Measurements from ENCODE around the gene RFC4.

The RFC4 gene

DNA sequence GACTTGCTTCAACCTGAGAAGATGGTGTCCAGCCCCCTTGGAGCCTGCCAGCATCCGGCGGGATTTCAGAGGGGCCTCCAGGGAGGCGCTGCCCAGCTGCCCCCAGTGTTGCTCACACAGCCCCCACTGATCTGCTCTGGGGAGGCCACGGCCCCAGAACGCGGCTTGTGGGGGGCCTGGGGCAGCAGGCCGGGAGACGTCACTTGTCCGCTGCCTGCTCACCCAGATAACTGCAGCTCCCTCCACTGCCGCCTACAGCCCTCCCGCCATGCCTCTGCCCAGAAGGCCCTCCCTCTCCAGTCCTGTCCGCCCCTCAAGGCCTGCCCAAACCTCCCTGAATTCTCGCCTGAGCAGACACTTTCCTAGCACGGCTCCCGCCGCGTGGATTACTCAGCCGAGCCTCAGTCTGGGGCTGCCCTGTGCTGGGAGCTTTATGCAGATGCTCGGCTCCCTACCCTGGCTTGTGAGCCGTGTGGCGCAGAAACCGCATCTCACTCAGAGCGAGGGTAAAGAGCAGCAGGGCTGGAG lies 19.1 kb upstream of the RFC4 start (continued):
- no peak for TF ChIP-seq ZNF146 (tag by site-specific recombination; IDR thresholded peaks at IDR 0.05)
- TF ChIP-seq KLF8 (tag by site-specific recombination; IDR thresholded peaks at IDR 0.05), result no peak
- no peak for TF ChIP-seq ZFP41 (tag by site-specific recombination; IDR thresholded peaks at IDR 0.05; ENCODE audit: borderline replicate concordance)
- TF ChIP-seq, protein P1, sequence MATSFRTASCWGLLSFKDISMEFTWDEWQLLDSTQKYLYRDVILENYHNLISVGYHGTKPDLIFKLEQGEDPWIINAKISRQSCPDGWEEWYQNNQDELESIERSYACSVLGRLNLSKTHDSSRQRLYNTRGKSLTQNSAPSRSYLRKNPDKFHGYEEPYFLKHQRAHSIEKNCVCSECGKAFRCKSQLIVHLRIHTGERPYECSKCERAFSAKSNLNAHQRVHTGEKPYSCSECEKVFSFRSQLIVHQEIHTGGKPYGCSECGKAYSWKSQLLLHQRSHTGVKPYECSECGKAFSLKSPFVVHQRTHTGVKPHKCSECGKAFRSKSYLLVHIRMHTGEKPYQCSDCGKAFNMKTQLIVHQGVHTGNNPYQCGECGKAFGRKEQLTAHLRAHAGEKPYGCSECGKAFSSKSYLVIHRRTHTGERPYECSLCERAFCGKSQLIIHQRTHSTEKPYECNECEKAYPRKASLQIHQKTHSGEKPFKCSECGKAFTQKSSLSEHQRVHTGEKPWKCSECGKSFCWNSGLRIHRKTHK (tag by site-specific recombination; IDR thresholded peaks at IDR 0.05), result no peak
- TF ChIP-seq ZNF10 (tag by site-specific recombination; IDR thresholded peaks at IDR 0.05), result no peak
- TF ChIP-seq, protein P2, sequence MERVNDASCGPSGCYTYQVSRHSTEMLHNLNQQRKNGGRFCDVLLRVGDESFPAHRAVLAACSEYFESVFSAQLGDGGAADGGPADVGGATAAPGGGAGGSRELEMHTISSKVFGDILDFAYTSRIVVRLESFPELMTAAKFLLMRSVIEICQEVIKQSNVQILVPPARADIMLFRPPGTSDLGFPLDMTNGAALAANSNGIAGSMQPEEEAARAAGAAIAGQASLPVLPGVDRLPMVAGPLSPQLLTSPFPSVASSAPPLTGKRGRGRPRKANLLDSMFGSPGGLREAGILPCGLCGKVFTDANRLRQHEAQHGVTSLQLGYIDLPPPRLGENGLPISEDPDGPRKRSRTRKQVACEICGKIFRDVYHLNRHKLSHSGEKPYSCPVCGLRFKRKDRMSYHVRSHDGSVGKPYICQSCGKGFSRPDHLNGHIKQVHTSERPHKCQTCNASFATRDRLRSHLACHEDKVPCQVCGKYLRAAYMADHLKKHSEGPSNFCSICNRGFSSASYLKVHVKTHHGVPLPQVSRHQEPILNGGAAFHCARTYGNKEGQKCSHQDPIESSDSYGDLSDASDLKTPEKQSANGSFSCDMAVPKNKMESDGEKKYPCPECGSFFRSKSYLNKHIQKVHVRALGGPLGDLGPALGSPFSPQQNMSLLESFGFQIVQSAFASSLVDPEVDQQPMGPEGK (tag by site-specific recombination; IDR thresholded peaks at IDR 0.05), result peak; percentile 74
- no peak for TF ChIP-seq ZNF530 (tag by site-specific recombination; IDR thresholded peaks at IDR 0.05; ENCODE audit: low read depth)
- no peak for TF ChIP-seq ZNF132 (tag by site-specific recombination; IDR thresholded peaks at IDR 0.05; ENCODE audit: borderline replicate concordance)
- no peak for TF ChIP-seq ZNF768 (tag by site-specific recombination; IDR thresholded peaks at IDR 0.05)
- TF ChIP-seq, protein P3, sequence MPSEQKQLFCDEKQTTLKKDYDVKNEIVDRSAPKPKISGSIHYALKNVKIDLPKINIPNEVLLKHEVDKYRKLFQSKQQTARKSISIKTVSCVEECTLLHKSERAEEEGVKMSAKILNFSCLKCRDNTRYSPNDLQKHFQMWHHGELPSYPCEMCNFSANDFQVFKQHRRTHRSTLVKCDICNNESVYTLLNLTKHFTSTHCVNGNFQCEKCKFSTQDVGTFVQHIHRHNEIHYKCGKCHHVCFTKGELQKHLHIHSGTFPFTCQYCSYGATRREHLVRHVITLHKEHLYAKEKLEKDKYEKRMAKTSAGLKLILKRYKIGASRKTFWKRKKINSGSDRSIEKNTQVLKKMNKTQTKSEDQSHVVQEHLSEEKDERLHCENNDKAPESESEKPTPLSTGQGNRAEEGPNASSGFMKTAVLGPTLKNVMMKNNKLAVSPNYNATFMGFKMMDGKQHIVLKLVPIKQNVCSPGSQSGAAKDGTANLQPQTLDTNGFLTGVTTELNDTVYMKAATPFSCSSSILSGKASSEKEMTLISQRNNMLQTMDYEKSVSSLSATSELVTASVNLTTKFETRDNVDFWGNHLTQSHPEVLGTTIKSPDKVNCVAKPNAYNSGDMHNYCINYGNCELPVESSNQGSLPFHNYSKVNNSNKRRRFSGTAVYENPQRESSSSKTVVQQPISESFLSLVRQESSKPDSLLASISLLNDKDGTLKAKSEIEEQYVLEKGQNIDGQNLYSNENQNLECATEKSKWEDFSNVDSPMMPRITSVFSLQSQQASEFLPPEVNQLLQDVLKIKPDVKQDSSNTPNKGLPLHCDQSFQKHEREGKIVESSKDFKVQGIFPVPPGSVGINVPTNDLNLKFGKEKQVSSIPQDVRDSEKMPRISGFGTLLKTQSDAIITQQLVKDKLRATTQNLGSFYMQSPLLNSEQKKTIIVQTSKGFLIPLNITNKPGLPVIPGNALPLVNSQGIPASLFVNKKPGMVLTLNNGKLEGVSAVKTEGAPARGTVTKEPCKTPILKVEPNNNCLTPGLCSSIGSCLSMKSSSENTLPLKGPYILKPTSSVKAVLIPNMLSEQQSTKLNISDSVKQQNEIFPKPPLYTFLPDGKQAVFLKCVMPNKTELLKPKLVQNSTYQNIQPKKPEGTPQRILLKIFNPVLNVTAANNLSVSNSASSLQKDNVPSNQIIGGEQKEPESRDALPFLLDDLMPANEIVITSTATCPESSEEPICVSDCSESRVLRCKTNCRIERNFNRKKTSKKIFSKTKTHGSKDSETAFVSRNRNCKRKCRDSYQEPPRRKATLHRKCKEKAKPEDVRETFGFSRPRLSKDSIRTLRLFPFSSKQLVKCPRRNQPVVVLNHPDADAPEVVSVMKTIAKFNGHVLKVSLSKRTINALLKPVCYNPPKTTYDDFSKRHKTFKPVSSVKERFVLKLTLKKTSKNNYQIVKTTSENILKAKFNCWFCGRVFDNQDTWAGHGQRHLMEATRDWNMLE (tag by site-specific recombination; conservative IDR thresholded peaks at IDR 0.05; ENCODE audit: low read depth), result no peak
- TF ChIP-seq, protein P4, sequence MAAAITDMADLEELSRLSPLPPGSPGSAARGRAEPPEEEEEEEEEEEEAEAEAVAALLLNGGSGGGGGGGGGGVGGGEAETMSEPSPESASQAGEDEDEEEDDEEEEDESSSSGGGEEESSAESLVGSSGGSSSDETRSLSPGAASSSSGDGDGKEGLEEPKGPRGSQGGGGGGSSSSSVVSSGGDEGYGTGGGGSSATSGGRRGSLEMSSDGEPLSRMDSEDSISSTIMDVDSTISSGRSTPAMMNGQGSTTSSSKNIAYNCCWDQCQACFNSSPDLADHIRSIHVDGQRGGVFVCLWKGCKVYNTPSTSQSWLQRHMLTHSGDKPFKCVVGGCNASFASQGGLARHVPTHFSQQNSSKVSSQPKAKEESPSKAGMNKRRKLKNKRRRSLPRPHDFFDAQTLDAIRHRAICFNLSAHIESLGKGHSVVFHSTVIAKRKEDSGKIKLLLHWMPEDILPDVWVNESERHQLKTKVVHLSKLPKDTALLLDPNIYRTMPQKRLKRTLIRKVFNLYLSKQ (tag by site-specific recombination; IDR thresholded peaks at IDR 0.05; ENCODE audit: borderline replicate concordance), result no peak
- no peak for TF ChIP-seq ZNF837 (tag by site-specific recombination; IDR thresholded peaks at IDR 0.05)
- no peak for TF ChIP-seq ZNF623 (tag by site-specific recombination; IDR thresholded peaks at IDR 0.05)
- TF ChIP-seq KLF9 (tag by site-specific recombination; IDR thresholded peaks at IDR 0.05; ENCODE audit: low read depth), result no peak; the same call in 1 of the 2 replicates
- 0 out of 2 replicates have a peak, but pooled peaks have one; percentile 48 for TF ChIP-seq ZNF660 (tag by site-specific recombination; IDR thresholded peaks at IDR 0.05)
- no peak for TF ChIP-seq ZFP37 (tag by site-specific recombination; IDR thresholded peaks at IDR 0.05)
- no peak for TF ChIP-seq SCRT2 (tag by site-specific recombination; IDR thresholded peaks at IDR 0.05)
- TF ChIP-seq ZEB2 (tag by site-specific recombination; IDR thresholded peaks at IDR 0.05), result no peak
- peak; percentile 75 for TF ChIP-seq ZBTB8A (tag by site-specific recombination; IDR thresholded peaks at IDR 0.05)
- TF ChIP-seq ZNF239 (tag by site-specific recombination; IDR thresholded peaks at IDR 0.05), result no peak
- TF ChIP-seq, protein P5, sequence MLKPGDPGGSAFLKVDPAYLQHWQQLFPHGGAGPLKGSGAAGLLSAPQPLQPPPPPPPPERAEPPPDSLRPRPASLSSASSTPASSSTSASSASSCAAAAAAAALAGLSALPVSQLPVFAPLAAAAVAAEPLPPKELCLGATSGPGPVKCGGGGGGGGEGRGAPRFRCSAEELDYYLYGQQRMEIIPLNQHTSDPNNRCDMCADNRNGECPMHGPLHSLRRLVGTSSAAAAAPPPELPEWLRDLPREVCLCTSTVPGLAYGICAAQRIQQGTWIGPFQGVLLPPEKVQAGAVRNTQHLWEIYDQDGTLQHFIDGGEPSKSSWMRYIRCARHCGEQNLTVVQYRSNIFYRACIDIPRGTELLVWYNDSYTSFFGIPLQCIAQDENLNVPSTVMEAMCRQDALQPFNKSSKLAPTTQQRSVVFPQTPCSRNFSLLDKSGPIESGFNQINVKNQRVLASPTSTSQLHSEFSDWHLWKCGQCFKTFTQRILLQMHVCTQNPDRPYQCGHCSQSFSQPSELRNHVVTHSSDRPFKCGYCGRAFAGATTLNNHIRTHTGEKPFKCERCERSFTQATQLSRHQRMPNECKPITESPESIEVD (tag by site-specific recombination; IDR thresholded peaks at IDR 0.05), result no peak
- no peak for TF ChIP-seq SALL2 (tag by site-specific recombination; IDR thresholded peaks at IDR 0.05; ENCODE audit: borderline replicate concordance)
- no peak for TF ChIP-seq HOXD13 (CRISPR knock-in tag; IDR thresholded peaks at IDR 0.05; ENCODE audit: borderline replicate concordance)
- no peak for TF ChIP-seq ZNF341 (tag by site-specific recombination; IDR thresholded peaks at IDR 0.05; ENCODE audit: low read depth)
- no peak for TF ChIP-seq ZNF510 (tag by site-specific recombination; IDR thresholded peaks at IDR 0.05; ENCODE audit: insufficient replicate concordance)
- TF ChIP-seq, protein P6, sequence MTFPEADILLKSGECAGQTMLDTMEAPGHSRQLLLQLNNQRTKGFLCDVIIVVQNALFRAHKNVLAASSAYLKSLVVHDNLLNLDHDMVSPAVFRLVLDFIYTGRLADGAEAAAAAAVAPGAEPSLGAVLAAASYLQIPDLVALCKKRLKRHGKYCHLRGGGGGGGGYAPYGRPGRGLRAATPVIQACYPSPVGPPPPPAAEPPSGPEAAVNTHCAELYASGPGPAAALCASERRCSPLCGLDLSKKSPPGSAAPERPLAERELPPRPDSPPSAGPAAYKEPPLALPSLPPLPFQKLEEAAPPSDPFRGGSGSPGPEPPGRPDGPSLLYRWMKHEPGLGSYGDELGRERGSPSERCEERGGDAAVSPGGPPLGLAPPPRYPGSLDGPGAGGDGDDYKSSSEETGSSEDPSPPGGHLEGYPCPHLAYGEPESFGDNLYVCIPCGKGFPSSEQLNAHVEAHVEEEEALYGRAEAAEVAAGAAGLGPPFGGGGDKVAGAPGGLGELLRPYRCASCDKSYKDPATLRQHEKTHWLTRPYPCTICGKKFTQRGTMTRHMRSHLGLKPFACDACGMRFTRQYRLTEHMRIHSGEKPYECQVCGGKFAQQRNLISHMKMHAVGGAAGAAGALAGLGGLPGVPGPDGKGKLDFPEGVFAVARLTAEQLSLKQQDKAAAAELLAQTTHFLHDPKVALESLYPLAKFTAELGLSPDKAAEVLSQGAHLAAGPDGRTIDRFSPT (tag by site-specific recombination; IDR thresholded peaks at IDR 0.05), result no peak; the same call in 1 of the 2 replicates
- TF ChIP-seq ZNF792 (tag by site-specific recombination; IDR thresholded peaks at IDR 0.05), result no peak

All from HEK293 (cell line).